Neural progenitor cell (in vitro differentiated cells): ENCODE measurements around the gene DIABLO. TPM values are rescaled to one million over a fixed set of nuclear protein-coding genes. Genes with fewer than 3 reads are reported as not detected.

Experiments used
- DNase-seq: peaks from one replicate; pipeline ENCODE4 v3.0.0-alpha.2; 2016; ENCODE audit warnings: low spot score
- H2AFZ ChIP-seq: fragments of 200-600 bp; sonication (generic); replicated peaks from 2 replicates; pipeline ENCODE4 v1.6.1; 2016; ENCODE audit warnings: antibody characterized with exemption
- H3F3A ChIP-seq: fragments of 200-600 bp; sonication (generic); 2 replicates; pipeline ENCODE4 v1.6.1; 2016; ENCODE audit warnings: antibody characterized with exemption, low read depth
- H3K27ac ChIP-seq: fragments of 200-600 bp; sonication (generic); 2 replicates; pipeline ENCODE4 v1.5.1; 2016; ENCODE audit warnings: mild to moderate bottlenecking
- H3K27me3 ChIP-seq: fragments of 200-600 bp; sonication (generic); 2 replicates; pipeline ENCODE4 v1.6.1; 2016; ENCODE audit warnings: mild to moderate bottlenecking, moderate library complexity
- H3K36me3 ChIP-seq: fragments of 200-600 bp; sonication (generic); 2 replicates; pipeline ENCODE4 v1.5.1; 2016
- H3K4me1 ChIP-seq: fragments of 200-600 bp; sonication (generic); 2 replicates; pipeline ENCODE4 v1.6.1; 2016; ENCODE audit warnings: mixed run types
- H3K4me2 ChIP-seq: fragments of 200-600 bp; sonication (generic); 2 replicates; pipeline ENCODE4 v1.6.1; 2016
- H3K4me3 ChIP-seq: fragments of 200-600 bp; sonication (generic); 2 replicates; pipeline ENCODE4 v1.5.1; 2016
- H3K79me2 ChIP-seq: fragments of 200-600 bp; sonication (generic); 2 replicates; pipeline ENCODE4 v1.6.1; 2016; ENCODE audit warnings: low read depth
- H3K9ac ChIP-seq: fragments of 200-600 bp; sonication (generic); 2 replicates; pipeline ENCODE4 v1.6.1; 2016
- H3K9me3 ChIP-seq: fragments of 200-600 bp; sonication (generic); 2 replicates; pipeline ENCODE4 v1.5.1; 2016; ENCODE audit warnings: low read depth
- H4K20me1 ChIP-seq: fragments of 200-600 bp; sonication (generic); 2 replicates; pipeline ENCODE4 v1.6.1; 2016; ENCODE audit warnings: low read depth
- H3K27ac Mint-ChIP-seq: 3 replicates; pipeline ENCODE4 v1.8.0; 2021; ENCODE audit warnings: mixed read lengths
- H3K27me3 Mint-ChIP-seq: 2 replicates; pipeline ENCODE4 v1.8.0; 2022; ENCODE audit warnings: low read depth, mild to moderate bottlenecking, inconsistent platforms, moderate library complexity, mixed read lengths; ENCODE audit not compliant: insufficient read depth
- H3K36me3 Mint-ChIP-seq: 3 replicates; pipeline ENCODE4 v1.8.0; 2021; ENCODE audit warnings: mixed read lengths
- H3K4me1 Mint-ChIP-seq: 3 replicates; pipeline ENCODE4 v1.8.0; 2021; ENCODE audit warnings: mixed read lengths
- H3K4me3 Mint-ChIP-seq: 3 replicates; pipeline ENCODE4 v1.8.0; 2021; ENCODE audit warnings: mild to moderate bottlenecking, moderate library complexity, mixed read lengths
- H3K9me3 Mint-ChIP-seq: 3 replicates; pipeline ENCODE4 v1.8.0; 2020; ENCODE audit warnings: mixed read lengths
- EZH2 ChIP-seq: fragments of 200-600 bp; sonication (generic); IDR thresholded peaks from 2 replicates; pipeline ENCODE4 v1.6.1; 2017; ENCODE audit warnings: antibody characterized with exemption, mild to moderate bottlenecking, moderate library complexity
- EZH2phosphoT487 ChIP-seq: fragments of 200-600 bp; sonication (generic); IDR thresholded peaks from 2 replicates; pipeline ENCODE4 v1.6.1; 2017; ENCODE audit warnings: antibody characterized with exemption
- total RNA-seq: library from RNA; depleted of rRNA; stranded (reverse); fragments of >200 nt; gene quantifications from 2 replicates; pipeline ENCODE4 v1.2.3, GENCODE V29; 2015; ENCODE audit warnings: low replicate concordance
- TF ChIP-seq, protein P1 (sequence below): fragments of 200-600 bp; sonication (generic); IDR thresholded peaks from 2 replicates; pipeline ENCODE4 v1.5.1; 2017; ENCODE audit warnings: antibody characterized with exemption, mild to moderate bottlenecking

The DIABLO gene
- total RNA-seq, 1 donor from 2014 or later, result 131 TPM

DNA sequence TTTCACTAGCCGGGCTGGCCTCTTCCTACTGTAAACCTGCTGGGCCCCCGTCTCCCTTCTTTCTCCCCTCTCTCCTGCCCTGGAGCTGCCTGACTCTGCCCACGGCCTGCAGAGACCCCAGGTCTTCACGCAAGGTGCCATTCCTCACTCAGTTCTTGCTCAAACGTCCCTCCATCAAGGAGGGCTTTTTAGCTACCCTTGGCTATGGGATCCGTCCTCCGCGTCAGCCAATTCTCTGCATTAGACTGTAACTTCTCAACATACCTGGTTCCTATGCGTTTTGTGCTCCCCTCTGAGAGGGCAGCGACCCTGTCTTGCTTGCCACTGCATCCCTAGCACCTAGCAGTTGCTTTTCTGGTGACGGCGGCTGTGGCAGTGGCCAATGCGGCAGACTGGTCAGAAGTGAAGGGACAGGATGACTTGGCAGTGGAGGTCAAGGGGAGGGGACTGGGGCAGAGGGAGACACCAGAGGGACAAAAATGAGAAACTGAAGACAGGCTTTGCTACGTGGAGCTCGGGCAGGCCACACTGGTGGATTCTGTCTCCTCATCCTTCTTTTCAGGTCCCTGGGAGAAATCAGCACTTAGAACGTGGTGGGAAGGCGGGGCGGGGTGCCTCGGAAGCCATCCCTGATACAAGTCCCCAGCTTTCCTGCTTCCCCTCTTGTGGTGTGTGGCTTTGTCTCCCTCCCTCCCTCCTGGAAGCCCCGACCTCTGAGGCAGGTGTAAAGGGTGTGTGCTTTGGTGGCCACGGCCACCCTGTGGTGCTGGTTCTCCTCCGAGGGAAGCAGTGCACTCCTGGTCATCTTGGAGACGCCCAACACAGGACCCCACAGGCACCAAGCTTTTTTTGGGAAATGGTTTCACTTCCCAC lies 20.6 kb downstream of the DIABLO start:
- H2AFZ ChIP-seq, result no peak overlapping the region
- H3F3A ChIP-seq, result peaks cover 50% of the 10 kb centered on the region
- no peak overlapping the region for H3K27ac ChIP-seq
- H4K20me1 ChIP-seq, result peaks cover 48% of the 10 kb centered on the region
- no peak overlapping the region for H3K9ac ChIP-seq
- no peak for DNase-seq
- H3K27ac Mint-ChIP-seq, result no peak overlapping the region
- peaks cover 9% of the 10 kb centered on the region for H3K4me1 Mint-ChIP-seq
- H3K36me3 ChIP-seq, result peaks cover 7% of the 10 kb centered on the region
- peak overlapping the region; percentile 79 for H3K4me2 ChIP-seq
- H3K9me3 ChIP-seq, result no peaks in the 10 kb centered on the region
- no peaks in the 10 kb centered on the region for H3K79me2 ChIP-seq
- peaks cover 39% of the 10 kb centered on the region for H3K27me3 Mint-ChIP-seq
- peaks cover 54% of the 10 kb centered on the region for H3K27me3 ChIP-seq
- no peaks in the 10 kb centered on the region for H3K9me3 Mint-ChIP-seq
- H3K36me3 Mint-ChIP-seq, result peaks cover 16% of the 10 kb centered on the region
- TF ChIP-seq EZH2phosphoT487 (no peak), EZH2 (no peak)
- TF ChIP-seq, protein P1, sequence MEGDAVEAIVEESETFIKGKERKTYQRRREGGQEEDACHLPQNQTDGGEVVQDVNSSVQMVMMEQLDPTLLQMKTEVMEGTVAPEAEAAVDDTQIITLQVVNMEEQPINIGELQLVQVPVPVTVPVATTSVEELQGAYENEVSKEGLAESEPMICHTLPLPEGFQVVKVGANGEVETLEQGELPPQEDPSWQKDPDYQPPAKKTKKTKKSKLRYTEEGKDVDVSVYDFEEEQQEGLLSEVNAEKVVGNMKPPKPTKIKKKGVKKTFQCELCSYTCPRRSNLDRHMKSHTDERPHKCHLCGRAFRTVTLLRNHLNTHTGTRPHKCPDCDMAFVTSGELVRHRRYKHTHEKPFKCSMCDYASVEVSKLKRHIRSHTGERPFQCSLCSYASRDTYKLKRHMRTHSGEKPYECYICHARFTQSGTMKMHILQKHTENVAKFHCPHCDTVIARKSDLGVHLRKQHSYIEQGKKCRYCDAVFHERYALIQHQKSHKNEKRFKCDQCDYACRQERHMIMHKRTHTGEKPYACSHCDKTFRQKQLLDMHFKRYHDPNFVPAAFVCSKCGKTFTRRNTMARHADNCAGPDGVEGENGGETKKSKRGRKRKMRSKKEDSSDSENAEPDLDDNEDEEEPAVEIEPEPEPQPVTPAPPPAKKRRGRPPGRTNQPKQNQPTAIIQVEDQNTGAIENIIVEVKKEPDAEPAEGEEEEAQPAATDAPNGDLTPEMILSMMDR, result no peak
- peak overlapping the region; percentile 79 for H3K4me3 Mint-ChIP-seq
- peaks cover 3% of the 10 kb centered on the region for H3K4me1 ChIP-seq
- H3K4me3 ChIP-seq, result no peak overlapping the region

DNA sequence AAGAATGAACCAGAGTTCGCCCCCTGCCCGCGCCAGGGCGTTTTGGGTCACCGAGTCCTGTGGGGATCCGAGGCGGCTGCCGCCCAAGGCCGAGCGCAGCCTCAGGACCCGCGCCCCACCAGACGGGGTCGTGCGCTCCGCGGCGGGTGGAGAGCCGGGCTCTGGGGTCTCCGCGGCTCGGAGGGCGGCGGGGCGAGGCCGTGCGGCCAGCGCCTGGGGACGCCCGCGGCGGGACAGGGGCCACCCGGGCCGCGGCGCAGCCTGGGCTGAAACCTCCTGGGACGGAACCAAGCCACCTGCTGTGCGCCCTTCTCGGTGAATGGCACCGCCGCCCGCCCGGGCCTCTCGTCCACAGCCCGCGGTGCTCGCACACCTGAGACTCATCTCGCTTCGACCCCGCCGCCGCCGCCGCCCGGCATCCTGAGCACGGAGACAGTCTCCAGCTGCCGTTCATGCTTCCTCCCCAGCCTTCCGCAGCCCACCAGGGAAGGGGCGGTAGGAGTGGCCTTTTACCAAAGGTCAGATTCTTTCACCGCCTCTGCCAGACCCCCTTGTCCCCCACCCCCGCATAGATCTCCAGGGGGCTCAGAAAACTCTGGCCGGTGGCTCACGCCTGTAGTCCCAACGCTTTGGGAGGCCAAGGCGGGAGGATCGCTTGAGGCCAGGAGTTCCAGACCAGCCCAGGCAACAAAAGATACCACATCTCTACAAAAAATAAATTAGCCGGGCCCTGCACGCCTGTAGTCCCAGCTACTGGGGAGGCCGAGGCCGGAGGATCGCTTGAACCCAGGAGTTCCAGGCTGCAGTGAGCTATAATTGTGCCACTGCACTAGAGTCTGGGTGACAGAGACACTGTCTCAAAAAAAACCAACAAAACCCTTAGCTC lies 21.4 kb downstream of the DIABLO start:
- peaks cover 12% of the 10 kb centered on the region for H3K36me3 Mint-ChIP-seq
- no peak overlapping the region for H3K27ac Mint-ChIP-seq

More for the DNA sequence above, 21.4 kb downstream of the DIABLO start:
- peak; percentile 51 for DNase-seq
- TF ChIP-seq EZH2 (peak; percentile 52), EZH2phosphoT487 (peak; percentile 55)
- TF ChIP-seq, protein P1, result no peak
- Histone ChIP-seq H3K4me3 (peak overlapping the region; percentile 50), H3K9me3 (no peaks in the 10 kb centered on the region), H3K4me1 (peaks cover 3% of the 10 kb centered on the region), H3K27me3 (peaks cover 54% of the 10 kb centered on the region), H3K9ac (no peak overlapping the region), H2AFZ (peak overlapping the region; percentile 78), H3K79me2 (no peaks in the 10 kb centered on the region), H4K20me1 (peaks cover 48% of the 10 kb centered on the region), H3K36me3 (no peaks in the 10 kb centered on the region), H3F3A (peaks cover 45% of the 10 kb centered on the region), H3K27ac (no peak overlapping the region), H3K4me2 (peak overlapping the region; percentile 79)
- Mint-ChIP-seq H3K27me3 (peaks cover 43% of the 10 kb centered on the region), H3K4me3 (peak overlapping the region; percentile 79), H3K9me3 (no peaks in the 10 kb centered on the region), H3K4me1 (peaks cover 13% of the 10 kb centered on the region)
